MV-4-11 (cell line): ENCODE measurements around the gene ISOC1.

ENCODE experiments used
- DNase-seq: peaks from one replicate; lab custom pipeline; 2025; lab: John Stamatoyannopoulos, UW

Gene ISOC1

DNA sequence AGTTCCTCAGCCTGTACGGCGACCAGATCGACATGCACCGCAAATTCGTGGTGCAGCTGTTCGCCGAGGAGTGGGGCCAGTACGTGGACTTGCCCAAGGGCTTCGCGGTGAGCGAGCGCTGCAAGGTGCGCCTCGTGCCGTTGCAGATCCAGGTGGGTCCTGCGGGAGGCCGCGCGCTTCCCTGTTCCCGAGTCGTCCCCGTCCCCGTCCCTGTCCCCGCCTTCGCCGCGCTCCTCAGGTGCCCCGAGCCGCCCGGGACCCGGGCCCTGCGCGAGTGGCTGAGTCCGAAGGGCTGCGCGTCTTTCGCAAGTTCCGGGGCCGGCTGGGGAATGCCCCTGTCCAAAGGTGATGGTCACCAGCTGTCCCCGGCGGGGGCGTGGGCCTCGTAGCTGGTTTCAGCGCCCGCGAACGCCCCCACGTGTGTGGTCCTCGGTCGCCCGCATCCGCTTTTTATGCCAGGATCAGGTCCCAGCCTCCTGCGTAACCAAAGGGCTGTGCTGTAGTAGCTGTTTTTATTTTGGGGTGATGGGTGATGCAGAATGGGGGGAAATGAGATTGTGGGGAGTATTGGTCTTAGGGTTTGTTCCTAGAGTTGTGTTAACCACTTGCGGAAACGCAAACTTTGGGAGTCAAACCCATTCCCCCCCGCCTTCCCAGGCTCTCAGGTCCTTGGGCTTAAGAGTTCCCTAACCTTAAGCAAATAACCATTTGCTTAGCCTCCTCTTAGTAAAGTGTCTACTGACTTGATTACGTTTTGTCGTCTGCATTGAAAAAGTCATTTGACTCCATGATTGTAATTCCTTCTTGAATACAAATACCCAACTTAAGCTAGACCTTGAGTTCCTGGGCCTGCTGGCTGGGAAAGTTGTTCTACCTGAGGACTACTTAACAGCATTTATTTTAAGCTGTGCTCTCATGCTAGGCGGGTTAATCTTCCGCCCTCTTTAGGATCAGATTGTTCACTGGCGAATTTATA, 663 bp downstream of the ISOC1 start:
- DNase-seq = peak; percentile 17

DNA sequence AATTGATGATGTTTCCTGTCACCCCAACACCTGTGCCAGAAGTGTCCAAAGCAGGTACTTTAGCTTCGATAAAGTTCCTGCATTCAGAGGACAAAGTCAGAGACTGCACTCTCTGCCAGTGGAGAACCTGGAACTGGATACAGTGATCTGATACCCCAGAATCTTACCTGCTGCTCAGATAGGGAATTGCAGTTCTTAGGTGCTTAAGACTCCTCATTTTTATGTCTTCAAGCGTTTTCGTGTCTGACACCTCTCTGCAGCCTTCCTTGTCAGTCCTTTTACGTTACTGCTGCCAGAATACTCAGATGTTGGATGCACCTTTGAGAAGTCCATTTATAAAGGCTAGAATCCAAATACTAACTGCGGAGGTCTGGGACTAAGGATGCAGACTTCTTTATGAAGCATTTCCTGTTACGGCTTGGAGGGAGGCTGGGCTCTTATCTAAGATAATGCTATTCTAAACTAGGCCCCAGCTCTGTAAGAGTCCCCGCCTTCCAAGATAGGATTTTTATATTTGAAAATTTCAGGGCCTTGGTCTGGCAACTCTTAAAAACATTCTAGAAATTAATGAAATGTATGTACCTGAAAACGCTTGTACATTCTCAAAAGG, 1.9 kb downstream of the ISOC1 start:
- DNase-seq = no peak

DNA sequence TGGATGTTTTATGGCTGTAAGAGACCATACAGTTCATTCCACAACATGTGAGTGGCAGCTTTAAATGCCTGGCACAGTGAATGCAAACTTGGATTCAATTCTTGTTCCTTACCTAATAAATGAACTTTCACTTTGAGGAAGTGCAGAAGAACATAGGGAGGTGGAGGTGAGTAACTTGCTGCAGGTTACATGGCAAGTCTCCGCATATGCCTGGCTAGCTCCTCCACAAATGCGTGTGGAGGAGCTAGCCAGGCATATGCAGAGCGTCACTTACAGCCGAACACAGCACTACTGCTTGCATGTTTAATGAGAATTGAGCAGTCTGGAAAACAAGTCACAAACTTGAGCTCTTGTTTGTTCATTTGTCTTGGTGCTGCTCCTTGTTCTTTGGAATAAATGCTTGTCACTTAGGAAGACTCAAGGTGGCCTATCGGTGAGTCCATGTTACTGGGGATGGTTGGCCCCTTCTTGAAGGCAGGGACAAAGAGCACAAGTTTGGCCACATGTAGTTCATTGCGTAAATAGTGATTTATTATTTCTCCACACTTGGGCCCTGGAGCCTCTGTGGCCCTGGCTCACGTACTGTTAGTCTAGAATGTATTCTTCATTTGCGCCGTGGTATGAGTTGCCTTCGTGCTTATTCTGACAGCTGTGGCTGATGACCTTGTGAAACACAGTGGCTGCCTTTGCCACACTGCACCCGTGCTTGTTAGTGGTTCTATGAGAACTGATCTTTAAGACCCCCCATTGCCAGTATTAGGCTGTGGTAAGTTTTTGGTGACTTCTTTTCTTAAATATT, 3.1 kb downstream of the ISOC1 start:
- peak; percentile 36 for DNase-seq

DNA sequence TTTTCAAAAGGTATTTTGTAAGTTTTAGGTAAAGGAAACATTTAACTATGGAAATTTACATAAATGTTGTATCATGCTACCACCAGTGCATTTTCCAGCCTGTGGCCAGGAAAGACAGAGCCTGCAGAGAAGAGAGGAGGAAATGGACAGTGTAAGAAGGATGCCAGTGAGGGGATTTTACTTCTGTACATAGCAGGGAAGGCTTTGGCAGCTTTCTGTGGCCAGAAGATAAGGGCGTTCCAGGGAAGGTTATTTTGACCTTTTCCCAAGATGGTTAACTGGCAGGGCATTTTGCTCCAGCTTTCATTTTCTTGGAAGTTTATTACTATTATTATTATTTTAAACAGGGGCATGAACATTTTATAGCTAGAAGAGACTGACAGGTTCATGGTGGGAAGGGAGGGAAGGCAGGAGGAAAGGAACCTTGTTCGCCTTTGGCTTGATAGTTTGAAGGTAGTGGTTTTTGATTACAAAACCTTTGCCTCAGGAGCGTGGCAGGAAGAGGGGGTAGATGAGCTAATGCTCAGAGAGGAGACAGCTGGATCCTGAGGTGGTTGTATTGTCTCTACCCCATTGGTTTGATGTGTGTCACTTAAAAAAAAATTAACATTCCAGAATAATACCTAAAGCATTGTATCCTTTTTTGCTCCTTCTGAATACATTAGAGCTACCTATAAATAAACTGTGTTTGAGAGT, 4.1 kb downstream of the ISOC1 start:
- no peak for DNase-seq

DNA sequence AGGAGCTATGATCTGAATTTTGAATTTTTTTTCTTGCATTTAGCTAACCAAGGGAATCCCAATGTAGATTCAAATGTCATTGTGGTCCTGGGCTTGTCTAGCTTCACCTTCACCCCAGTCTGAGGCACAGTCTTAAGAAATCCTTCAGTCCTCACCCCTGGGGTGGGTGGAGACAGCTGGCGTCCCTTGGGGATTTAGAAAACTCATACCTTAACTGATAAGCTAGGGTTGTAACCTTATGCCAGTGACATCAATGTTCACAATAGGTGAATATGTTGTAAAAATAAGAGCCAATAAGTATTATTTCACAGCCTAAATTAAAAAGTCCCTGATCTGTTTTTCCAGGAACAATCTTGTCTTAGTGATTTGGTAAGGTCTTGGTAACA, 4.6 kb downstream of the ISOC1 start:
- no peak for DNase-seq

DNA sequence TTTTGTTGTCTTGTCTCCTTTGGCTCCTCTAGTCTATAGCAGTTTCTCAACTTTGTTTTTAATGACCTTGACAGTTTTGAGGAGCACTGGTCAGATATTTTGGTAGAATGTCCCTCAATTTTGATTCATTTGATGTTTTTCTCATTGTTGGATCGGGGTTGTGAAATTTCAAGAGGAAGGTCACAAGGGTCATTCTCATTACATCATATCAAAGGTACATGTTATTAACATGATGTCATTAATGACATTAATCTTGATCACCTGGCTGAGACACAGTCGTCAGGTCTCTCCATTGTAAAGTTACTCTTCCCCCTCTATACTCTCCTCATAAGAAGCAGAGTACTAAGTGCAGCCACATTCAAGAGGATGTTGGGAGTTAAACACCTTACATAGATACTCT, 7.2 kb downstream of the ISOC1 start:
- no peak for DNase-seq

DNA sequence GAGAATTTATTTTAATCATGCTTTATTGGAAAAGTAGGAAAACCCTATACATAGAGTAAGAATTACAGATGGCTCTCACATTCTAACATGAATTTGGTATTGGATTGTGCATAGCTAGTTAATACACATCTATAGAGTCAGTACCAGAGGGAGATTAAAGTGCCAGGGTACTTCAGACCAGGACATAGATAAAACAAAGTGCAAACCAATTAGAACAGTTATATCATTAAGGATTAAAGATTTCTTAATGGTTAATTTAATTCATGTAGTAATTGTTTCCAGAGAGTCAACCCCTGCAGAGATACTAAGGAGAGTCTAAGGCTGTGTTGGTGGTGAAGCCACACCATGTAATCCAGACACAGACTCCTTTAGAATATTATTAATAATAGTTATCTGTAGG, 8.8 kb downstream of the ISOC1 start:
- DNase-seq = no peak

DNA sequence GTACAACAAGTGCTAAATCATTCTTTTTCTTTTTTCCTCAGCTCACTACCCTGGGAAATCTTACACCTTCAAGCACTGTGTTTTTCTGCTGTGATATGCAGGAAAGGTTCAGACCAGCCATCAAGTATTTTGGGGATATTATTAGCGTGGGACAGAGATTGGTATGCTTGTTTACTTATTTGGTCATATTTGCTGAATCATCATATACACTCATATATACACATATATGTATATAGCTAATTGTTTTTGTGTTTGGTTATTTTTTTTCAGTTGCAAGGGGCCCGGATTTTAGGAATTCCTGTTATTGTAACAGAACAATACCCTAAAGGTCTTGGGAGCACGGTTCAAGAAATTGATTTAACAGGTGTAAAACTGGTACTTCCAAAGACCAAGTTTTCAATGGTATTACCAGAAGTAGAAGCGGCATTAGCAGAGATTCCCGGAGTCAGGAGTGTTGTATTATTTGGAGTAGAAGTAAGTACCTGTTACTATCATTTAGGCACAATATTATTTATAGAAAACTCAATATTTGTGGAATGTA, 10.4 kb downstream of the ISOC1 start:
- DNase-seq = no peak

DNA sequence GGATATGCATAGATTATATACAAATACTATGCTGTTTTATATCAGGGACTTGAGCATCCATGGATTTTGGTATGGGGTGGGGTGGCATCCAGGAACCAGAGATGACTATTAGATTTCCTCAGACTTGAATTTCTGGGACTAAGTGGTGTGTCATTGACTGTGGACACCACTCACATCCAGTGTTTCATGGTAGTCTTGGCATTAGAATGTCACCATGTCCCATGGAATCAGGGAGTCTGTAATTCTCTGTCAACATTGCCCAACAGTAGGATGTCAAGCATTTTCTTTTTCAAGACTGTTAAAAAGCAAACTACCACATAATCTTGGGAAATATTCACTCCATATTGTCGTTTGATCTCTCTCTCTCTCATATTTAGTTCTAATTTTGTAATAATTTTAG, 13.1 kb downstream of the ISOC1 start:
- no peak for DNase-seq

DNA sequence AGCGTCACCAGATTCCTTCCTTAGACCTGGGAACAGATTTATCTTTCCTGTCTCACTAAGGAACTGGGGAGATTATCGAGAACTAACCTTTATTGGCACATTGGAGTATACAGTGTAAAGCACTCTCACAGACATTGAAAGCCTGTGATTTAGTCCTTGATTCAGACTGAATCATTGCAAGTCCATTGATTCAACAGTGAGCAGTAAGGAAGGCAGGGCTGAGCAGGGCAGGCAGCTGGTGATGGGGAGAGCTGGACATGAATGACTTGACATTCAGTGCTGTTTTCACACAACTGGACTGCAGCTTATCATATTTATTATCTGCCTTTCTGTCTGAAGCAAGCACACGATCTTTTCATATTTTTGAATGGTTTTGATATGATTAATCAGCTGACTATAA, 16.2 kb downstream of the ISOC1 start:
- DNase-seq = no peak

DNA sequence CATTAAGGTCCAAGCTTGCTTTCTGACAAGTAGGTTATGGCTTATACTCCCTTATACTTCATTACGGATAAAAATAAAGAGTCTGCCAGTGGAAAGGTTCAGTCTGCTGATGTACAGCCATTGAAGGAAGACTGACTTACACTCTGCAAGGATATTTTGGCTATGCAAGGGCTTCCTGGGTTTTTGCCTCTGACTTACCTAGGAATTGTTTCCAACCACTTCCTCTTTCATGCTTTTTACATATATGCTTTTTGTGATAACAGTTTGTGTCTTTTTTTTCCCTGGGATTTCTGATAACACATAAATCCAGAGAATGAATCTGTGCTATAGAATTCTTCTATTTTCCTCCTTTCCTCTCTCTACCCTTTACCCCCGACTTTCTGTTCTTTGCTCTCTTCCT, 16.8 kb downstream of the ISOC1 start:
- DNase-seq = no peak

DNA sequence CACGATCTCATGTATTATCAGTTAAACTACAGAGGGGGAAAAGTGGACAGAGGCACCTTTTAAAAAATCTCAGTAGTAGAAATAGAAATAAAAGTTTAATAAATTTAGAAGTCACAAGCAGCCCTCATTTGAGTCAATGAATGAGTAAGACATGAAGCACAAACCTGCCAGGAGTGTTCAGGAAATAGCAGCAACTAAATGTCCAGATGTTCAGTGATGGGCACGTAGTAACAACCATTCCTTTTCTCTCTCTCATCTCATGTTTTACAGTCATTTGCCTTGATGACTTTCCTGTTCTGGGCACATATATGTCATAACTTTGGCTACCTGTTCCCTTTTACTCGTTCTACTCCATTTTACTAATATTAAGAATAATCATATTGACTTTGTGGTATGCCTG, 17.7 kb downstream of the ISOC1 start:
- DNase-seq = no peak

DNA sequence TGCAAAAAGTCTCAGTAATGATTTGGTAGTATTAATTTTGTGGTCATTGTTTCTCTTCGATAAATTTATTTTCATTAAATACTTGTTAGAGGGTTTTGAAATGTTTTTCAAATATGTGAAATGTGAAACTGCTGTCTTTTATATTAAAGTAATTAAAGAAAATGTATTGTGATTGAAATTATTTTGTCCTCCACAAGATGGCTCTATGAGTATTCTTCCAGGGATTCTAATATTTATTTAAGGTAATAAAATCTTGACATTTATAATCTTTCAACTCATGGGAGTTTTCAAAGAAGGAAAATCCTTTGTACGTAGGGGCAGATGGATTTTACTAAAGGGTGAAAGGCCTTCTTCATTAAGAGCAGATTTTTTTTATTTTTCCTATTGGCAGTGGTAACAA, 19.3 kb downstream of the ISOC1 start:
- DNase-seq = no peak

DNA sequence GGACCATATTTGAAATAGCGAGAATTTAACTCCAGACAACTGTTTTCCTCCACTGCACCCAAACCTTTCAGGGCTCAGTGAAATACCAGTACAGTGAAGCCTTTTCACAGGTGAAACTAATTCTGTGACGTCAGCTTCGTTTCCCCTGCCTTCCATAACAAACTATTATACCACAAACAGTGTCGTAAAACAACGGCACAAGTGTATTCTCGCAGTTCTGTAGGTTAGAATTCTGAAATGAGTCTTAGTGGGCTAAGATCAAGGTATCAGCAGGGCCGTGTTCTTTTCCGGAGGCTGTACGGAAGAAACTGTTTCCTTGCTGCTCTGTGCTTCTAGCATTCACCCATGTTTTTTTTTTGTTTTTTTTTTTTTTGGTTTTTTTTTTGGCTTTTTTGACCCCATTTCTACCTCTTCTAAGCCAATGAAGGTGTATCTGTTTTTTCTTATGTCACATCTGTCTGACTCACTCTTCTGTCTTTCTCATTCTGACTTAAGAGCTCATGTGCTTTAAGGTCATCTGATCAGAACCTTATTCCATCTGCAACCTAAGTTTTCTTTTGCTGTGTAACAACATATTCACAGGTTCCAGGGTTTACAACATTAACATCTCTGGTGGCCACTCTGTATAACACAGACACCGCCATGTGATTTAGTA, 20.1 kb downstream of the ISOC1 start:
- DNase-seq = no peak

DNA sequence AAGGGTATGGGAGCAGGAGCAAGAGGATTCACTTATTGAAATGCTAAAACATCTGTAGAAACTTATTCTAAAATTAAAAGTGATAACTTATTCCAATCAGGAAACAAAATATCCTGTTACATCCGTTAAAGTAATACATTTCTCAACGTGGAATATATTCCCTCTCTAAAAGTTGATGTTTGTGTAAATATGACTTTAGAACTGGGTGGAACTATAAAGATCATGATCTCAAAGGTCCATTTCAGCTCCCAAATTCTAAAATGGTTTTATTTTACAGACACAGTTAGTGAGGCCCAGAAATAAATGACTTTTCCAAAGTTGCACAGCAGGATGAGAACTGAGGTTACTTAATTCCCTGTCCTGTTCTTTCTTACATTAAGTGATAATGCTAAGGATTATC, 21.1 kb downstream of the ISOC1 start:
- DNase-seq = no peak

DNA sequence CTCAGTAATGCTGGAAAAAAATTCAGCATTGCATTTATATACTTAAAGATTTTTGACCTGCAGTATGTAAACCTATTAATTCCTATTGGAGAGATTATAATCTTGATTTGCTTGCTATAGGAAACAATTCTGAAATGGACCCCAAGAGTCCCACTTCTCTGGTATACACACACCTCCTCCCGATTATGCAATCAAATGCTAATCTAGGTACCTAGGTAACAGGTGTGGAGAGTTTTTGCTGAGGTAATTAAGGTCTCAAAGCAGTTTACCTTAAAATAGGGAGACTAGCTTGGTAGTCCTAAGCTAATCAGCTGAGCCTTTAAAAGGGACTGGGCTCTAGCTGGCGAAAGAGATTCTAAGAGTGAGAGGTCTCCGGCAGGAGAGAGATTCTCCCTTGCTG, 22.2 kb downstream of the ISOC1 start:
- DNase-seq = no peak

DNA sequence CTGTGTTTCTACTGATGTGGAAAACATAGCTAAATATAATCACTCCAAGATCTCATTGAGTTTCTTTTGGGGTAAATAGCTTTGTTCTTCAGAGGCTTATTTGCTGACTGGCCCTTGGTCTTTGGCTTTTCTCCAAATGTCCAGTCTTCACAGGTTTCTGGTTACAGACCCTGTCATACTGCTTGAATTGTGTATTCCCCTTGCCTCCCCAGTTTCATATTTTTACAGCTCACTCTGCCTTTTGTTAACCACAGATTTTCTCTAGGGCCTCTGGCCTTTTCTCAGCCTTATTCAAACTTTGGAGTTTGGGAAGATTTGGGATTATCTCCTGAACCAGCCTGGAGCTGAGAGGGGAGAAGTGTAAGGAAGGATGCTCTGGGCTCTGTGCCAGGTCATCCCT, 23.9 kb downstream of the ISOC1 start:
- DNase-seq = no peak

DNA sequence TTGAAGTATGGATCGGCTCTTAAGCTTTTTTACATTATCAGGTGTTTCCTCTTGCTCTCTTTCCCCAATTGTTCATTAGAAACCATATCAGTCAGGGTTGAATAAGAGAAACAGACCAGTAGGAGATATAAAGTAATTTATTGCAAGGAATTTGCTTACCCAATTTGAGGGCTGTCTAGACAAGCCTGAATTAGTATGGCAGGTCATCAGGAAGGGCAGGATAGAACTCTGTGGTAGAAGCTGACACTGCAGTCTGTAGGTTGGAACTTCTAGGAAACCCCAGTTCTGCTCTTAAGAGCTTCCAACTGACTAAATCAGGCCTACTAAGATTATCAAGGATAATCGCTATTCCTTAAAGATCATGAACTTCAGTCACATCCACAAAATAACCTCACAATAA, 24.3 kb downstream of the ISOC1 start:
- no peak for DNase-seq

DNA sequence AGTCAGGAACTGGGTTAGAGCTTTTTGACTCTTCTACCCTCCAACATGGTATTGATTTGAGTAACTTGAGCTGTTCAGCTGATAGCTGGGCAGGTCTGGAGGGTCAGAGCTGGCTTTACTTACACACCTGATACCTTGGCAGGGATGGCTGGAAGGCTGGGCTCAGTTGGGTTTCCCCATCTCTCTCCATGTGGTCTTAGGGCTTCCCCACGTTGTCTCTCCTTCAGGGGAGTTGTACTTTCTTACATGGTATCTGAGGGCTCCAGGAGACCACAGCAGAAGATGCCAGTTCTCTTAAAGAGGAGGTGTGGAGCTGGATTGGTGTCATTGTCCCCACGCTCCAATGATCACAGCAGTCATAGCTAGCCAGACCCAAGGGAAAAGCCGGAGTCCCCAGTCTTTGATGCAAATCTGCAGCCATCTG, 25.6 kb downstream of the ISOC1 start:
- DNase-seq = no peak

DNA sequence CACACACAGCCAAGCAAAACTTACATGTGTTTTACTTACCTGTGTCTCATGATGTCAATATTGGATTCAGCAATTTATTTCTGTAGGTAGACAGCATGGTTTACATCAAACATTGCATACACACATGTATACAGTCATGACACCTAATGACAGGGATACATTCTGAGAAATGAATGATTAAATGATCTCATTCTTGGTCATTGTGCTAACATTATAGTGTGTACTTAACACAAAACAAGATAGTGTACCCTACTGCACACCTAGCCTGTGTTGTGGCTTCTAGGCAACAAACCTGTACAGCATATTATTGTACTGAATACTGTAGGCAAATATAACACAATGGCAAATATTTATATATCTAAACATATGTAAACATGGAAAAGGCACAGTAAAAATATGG, 28.0 kb downstream of the ISOC1 start:
- DNase-seq = no peak

DNA sequence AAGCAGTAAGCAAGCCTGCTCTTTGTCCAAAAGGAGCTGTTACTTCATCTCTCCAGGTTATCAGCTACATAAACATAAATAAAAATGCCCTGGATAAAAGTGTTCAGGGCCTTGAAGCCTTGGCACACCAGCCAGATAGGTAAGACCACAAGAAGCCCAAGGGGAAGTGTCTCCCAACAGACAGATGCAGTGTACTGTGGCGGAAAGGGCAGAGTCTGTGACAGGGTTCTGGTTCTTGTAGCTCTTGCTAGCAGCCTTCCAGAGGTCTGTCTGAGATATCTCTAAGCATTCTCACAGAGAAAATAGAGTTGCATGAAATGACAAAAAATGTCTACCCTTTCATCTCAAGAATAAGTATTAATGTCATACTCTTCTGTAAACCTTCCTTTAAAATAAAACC, 30.1 kb downstream of the ISOC1 start:
- DNase-seq = no peak
